Measurements from ENCODE around the gene MEIKIN. TPM values are rescaled to one million over a fixed set of nuclear protein-coding genes. Genes with fewer than 3 reads are reported as not detected.

Gene MEIKIN
- total RNA-seq, 4 donors from 2014 or later: not detected

DNA sequence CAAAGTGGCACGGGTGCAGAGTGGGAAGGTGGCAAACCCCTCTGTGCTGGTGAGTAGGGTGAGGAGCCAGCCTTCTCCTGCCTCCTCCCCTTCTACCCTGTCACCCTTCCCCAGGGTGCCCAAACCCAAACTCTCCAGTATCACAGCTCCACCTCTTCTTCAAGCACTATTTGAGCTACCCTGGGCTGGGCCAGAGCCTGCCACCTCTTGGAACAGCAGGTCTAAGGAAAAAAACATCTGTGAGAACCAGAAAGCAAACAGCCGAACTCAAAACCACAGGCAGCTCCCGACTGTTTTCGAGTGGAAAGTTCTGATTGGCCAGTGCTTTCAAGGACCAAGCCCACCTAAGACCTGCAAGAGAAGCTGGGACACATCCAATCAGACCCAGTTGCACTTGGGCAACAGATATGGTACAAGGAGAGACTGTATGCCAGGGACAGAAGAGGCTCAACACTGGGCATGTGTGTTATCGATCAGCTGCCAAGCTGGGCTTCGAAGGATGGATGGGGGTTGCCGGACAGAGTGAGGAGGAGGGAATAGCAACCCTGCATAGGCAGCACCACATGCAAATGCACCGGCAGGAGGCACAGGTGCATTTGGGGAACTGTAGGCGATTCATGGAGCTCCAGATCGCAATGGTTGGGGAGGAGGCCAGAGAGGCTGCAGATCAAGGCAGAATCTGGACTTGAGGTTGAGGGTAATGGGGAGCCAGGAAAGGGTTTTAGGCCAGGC is 46.3 kb upstream of the MEIKIN start:
- TF ChIP-seq EP300 (IDR thresholded peaks at IDR 0.05): no peak
- TF ChIP-seq, protein P1, sequence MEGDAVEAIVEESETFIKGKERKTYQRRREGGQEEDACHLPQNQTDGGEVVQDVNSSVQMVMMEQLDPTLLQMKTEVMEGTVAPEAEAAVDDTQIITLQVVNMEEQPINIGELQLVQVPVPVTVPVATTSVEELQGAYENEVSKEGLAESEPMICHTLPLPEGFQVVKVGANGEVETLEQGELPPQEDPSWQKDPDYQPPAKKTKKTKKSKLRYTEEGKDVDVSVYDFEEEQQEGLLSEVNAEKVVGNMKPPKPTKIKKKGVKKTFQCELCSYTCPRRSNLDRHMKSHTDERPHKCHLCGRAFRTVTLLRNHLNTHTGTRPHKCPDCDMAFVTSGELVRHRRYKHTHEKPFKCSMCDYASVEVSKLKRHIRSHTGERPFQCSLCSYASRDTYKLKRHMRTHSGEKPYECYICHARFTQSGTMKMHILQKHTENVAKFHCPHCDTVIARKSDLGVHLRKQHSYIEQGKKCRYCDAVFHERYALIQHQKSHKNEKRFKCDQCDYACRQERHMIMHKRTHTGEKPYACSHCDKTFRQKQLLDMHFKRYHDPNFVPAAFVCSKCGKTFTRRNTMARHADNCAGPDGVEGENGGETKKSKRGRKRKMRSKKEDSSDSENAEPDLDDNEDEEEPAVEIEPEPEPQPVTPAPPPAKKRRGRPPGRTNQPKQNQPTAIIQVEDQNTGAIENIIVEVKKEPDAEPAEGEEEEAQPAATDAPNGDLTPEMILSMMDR (IDR thresholded peaks at IDR 0.05): no peak
- no peak for TF ChIP-seq POLR2A (IDR thresholded peaks at IDR 0.05)
- WGBS, 2 donors: 59 to 62% methylated on average over 10 of the region's 10 CpGs
- no peak overlapping the region for H3K27ac ChIP-seq
- H3K4me1 ChIP-seq: no peaks in the 10 kb centered on the region
- H3K27me3 ChIP-seq: no peaks in the 10 kb centered on the region
- no peaks in the 10 kb centered on the region for H3K9me3 ChIP-seq
- no peaks in the 10 kb centered on the region for H3K36me3 ChIP-seq
- no peak overlapping the region for H3K4me3 ChIP-seq
- DNase-seq (ENCODE audit: low spot score in 2 of 2): no peak

DNA sequence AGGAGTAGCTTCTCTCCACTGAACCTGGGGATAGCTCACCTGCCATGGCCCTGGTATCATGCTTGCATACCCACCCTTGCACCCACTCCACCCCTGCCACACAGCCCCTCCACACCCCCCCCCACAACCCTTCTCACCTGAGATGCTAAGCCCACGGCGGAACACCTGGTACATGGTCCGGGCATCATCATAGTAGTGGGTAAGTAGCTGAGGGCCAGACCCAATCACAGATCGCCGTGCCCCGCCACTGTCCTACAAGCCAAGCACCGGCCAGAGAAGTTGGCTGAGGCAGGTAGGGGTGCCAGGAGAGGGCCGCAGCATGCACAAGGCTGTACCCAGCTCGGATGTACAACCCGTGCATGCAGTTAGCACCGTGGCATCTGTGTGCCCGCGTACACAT is 45.3 kb upstream of the MEIKIN start:
- H3K36me3 ChIP-seq: no peaks in the 10 kb centered on the region
- TF ChIP-seq, protein P1 (IDR thresholded peaks at IDR 0.05): no peak
- TF ChIP-seq EP300 (IDR thresholded peaks at IDR 0.05): no peak
- TF ChIP-seq POLR2A (IDR thresholded peaks at IDR 0.05): no peak
- WGBS, 2 donors: 92 to 97% methylated on average over 13 of the region's 13 CpGs
- no peak for DNase-seq (ENCODE audit: low spot score in 2 of 2)
- H3K27ac ChIP-seq: no peak overlapping the region
- no peaks in the 10 kb centered on the region for H3K27me3 ChIP-seq
- H3K9me3 ChIP-seq: no peaks in the 10 kb centered on the region
- no peaks in the 10 kb centered on the region for H3K4me1 ChIP-seq
- H3K4me3 ChIP-seq: no peak overlapping the region

GRCh38 chr5:131988601-131989000 is 43.1 kb upstream of the MEIKIN start:
- 85 to 100% methylated on average over 2 to 6 of the region's 6 CpGs for WGBS, 2 donors
- H3K27ac ChIP-seq: no peak overlapping the region
- no peak overlapping the region for H3K4me3 ChIP-seq
- no peaks in the 10 kb centered on the region for H3K27me3 ChIP-seq
- H3K36me3 ChIP-seq: no peaks in the 10 kb centered on the region
- no peak for DNase-seq (ENCODE audit: low spot score in 2 of 2)
- peaks cover 0 to 6% (median 0%) of the 10 kb centered on the region in 4 donors for H3K4me1 ChIP-seq
- no peaks in the 10 kb centered on the region for H3K9me3 ChIP-seq
- TF ChIP-seq, protein P1 (IDR thresholded peaks at IDR 0.05): no peak
- TF ChIP-seq POLR2A (IDR thresholded peaks at IDR 0.05): no peak
- no peak for TF ChIP-seq EP300 (IDR thresholded peaks at IDR 0.05)

GRCh38 chr5:131987251-131987650 is 41.8 kb upstream of the MEIKIN start:
- no peaks in the 10 kb centered on the region for H3K27me3 ChIP-seq
- no peak for TF ChIP-seq EP300 (IDR thresholded peaks at IDR 0.05)
- peaks cover 0 to 17% (median 0%) of the 10 kb centered on the region in 4 donors for H3K4me1 ChIP-seq
- no peaks in the 10 kb centered on the region for H3K36me3 ChIP-seq
- H3K4me3 ChIP-seq: no peak overlapping the region
- 84 to 87% methylated on average over 3 of the region's 3 CpGs for WGBS, 2 donors
- DNase-seq (ENCODE audit: low spot score in 2 of 2): no peak
- H3K9me3 ChIP-seq: no peaks in the 10 kb centered on the region
- no peak overlapping the region for H3K27ac ChIP-seq

DNA sequence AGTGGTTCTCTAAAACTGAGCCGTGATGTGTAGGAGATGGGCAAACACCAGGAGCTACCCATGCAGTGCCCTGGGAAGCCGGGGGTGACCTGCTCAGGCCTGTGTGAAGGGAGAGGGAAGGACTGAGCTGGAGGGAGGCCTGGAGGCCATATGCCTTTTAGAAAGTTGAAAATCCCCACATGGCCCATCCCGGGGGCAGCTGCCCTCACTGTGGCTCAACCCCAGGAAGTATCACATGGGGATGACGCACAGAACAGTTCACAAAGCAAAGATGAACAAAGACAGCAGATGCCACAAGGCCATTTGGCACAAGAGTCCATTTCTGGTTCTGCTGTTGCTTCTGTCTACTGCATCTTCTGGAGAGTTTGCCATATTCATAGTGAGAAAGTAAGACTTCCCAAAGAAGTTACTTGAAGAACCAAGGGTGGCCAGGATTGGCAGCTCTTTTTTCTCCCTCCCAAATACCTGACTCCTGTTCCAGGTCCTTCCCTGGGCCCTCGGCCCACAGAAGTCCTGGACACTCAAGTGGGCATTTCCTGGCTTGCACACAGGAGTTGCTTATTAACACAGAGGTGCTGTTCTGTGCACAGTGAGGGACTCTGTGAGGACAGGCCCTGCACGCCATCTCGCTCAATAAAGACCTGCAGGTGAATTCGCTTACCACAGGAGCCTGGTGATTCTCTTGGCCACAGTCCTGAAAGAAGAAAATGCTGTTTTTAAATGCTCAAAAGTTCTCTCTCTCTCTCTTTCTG is 40.9 kb upstream of the MEIKIN start:
- no peak overlapping the region for H3K27ac ChIP-seq
- no peaks in the 10 kb centered on the region for H3K27me3 ChIP-seq
- DNase-seq (ENCODE audit: low spot score in 2 of 2): no peak
- peaks cover 0 to 17% (median 0%) of the 10 kb centered on the region in 4 donors for H3K4me1 ChIP-seq
- no peaks in the 10 kb centered on the region for H3K9me3 ChIP-seq
- WGBS, 2 donors: 87 to 88% methylated on average over 8 of the region's 8 CpGs
- no peaks in the 10 kb centered on the region for H3K36me3 ChIP-seq
- TF ChIP-seq POLR2A (IDR thresholded peaks at IDR 0.05) (no peak), EP300 (IDR thresholded peaks at IDR 0.05) (no peak)
- TF ChIP-seq, protein P1 (IDR thresholded peaks at IDR 0.05): no peak
- H3K4me3 ChIP-seq: no peak overlapping the region

Data from tibial nerve (tissue), 4 donors.